ENCODE results near the gene RHD. TPM values are rescaled to one million over a fixed set of nuclear protein-coding genes. Genes with fewer than 3 reads are reported as not detected.

The RHD gene
- total RNA-seq, 1 donor from 2014 or later = not detected

- peaks cover 32% of the 10 kb centered on the region for H3K4me1 Mint-ChIP-seq
- DNase-seq (ENCODE audit: low spot score in 2 of 2, unreplicated experiment in 2 of 2) = peak in 1 of 2 experiments; percentile 64
- peak overlapping the region; percentile 95 for H3K4me3 Mint-ChIP-seq
- no peaks in the 10 kb centered on the region for H3K27me3 Mint-ChIP-seq (ENCODE audit: low read depth)
- no peaks in the 10 kb centered on the region for H3K9me3 Mint-ChIP-seq
- peak overlapping the region; percentile 99 for H3K27ac Mint-ChIP-seq
- TF ChIP-seq CTCF (IDR thresholded peaks at IDR 0.05; ENCODE audit: unreplicated experiment) = no peak
- peaks cover 16% of the 10 kb centered on the region for H3K36me3 Mint-ChIP-seq
Observed at GRCh38 chr1:25246600-25247023, 25.7 kb upstream of the RHD start.

- peak; percentile 99 for DNase-seq (ENCODE audit: low spot score in 2 of 2, unreplicated experiment in 2 of 2)
- Mint-ChIP-seq H3K27ac (peak within 1 kb of the TSS; percentile 99), H3K36me3 (peaks cover 13% of the 10 kb centered on the region), H3K9me3 (no peaks in the 10 kb centered on the region), H3K4me1 (peaks cover 32% of the 10 kb centered on the region), H3K27me3 (ENCODE audit: low read depth) (no peaks in the 10 kb centered on the region), H3K4me3 (peak within 1 kb of the TSS; percentile 95)
- no peak for TF ChIP-seq CTCF (IDR thresholded peaks at IDR 0.05; ENCODE audit: unreplicated experiment)
Observed at GRCh38 chr1:25247024-25247828, 25.1 kb upstream of the RHD start, which contains the start of gene RSRP1. RSRP1 (minus strand) TSS chr1:25247454; CDS start chr1:25246963, 491 bp downstream.

GRCh38 chr1:25247829-25248754 is 24.2 kb upstream of the RHD start:
- H3K4me1 Mint-ChIP-seq = peaks cover 32% of the 10 kb centered on the region
- peak overlapping the region; percentile 95 for H3K4me3 Mint-ChIP-seq
- no peaks in the 10 kb centered on the region for H3K27me3 Mint-ChIP-seq (ENCODE audit: low read depth)
- no peak for DNase-seq (ENCODE audit: low spot score in 2 of 2, unreplicated experiment in 2 of 2)
- peaks cover 12% of the 10 kb centered on the region for H3K36me3 Mint-ChIP-seq
- peak overlapping the region; percentile 90 for H3K27ac Mint-ChIP-seq
- H3K9me3 Mint-ChIP-seq = no peaks in the 10 kb centered on the region
- no peak for TF ChIP-seq CTCF (IDR thresholded peaks at IDR 0.05; ENCODE audit: unreplicated experiment)

GRCh38 chr1:25253911-25254310 is 18.4 kb upstream of the RHD start:
- DNase-seq (ENCODE audit: low spot score in 2 of 2, unreplicated experiment in 2 of 2) = no peak
- H3K36me3 Mint-ChIP-seq = peaks cover 1% of the 10 kb centered on the region
- H3K4me1 Mint-ChIP-seq = peaks cover 4% of the 10 kb centered on the region
- H3K4me3 Mint-ChIP-seq = no peak overlapping the region
- TF ChIP-seq CTCF (IDR thresholded peaks at IDR 0.05; ENCODE audit: unreplicated experiment) = no peak
- no peak overlapping the region for H3K27ac Mint-ChIP-seq
- H3K27me3 Mint-ChIP-seq (ENCODE audit: low read depth) = no peaks in the 10 kb centered on the region
- H3K9me3 Mint-ChIP-seq = no peaks in the 10 kb centered on the region

GRCh38 chr1:25255706-25256577 is 16.4 kb upstream of the RHD start:
- Mint-ChIP-seq H3K27ac (no peak overlapping the region), H3K4me3 (no peak overlapping the region), H3K4me1 (no peaks in the 10 kb centered on the region), H3K27me3 (ENCODE audit: low read depth) (no peaks in the 10 kb centered on the region), H3K36me3 (peaks cover 1% of the 10 kb centered on the region), H3K9me3 (no peaks in the 10 kb centered on the region)
- TF ChIP-seq CTCF (IDR thresholded peaks at IDR 0.05; ENCODE audit: unreplicated experiment) = no peak
- no peak for DNase-seq (ENCODE audit: low spot score in 2 of 2, unreplicated experiment in 2 of 2)
